Liver (tissue), 9 donors: ENCODE data around the gene RET. TPM values are rescaled to one million over a fixed set of nuclear protein-coding genes. Genes with fewer than 3 reads are reported as not detected.

Source experiments
- DNase-seq: peaks from one replicate; pipeline ENCODE4 v3.0.0-alpha.2; 2017; ENCODE audit warnings: low spot score
- H3K27ac ChIP-seq, 2 donors: one replicate each; pipeline ENCODE4 v1.7.0; 2013; ENCODE audit warnings: inconsistent platforms in 2 of 2, low read length in 2 of 2, control low read depth in 1 of 2, low read depth in 1 of 2, mild to moderate bottlenecking in 1 of 2
- H3K27me3 ChIP-seq, 4 donors: one replicate each; pipeline versions ENCODE4 v1.6.1 to v1.7.0; 2013; ENCODE audit warnings: low read length in 3 of 4, inconsistent platforms in 1 of 4, mild to moderate bottlenecking in 1 of 4, moderate library complexity in 1 of 4; ENCODE audit not compliant: control insufficient read depth in 4 of 4, insufficient read depth in 4 of 4
- H3K36me3 ChIP-seq, 4 donors: one replicate each; pipeline versions ENCODE4 v1.6.1 to v1.7.0; 2013; ENCODE audit warnings: low read length in 3 of 4, mild to moderate bottlenecking in 3 of 4, low read depth in 1 of 4, moderate library complexity in 1 of 4; ENCODE audit not compliant: control insufficient read depth in 4 of 4, insufficient read depth in 3 of 4
- H3K4me1 ChIP-seq, 4 donors: one replicate each; pipeline versions ENCODE4 v1.6.1 to v1.7.0; 2013; ENCODE audit warnings: low read length in 3 of 4, mild to moderate bottlenecking in 3 of 4, moderate library complexity in 1 of 4; ENCODE audit not compliant: control insufficient read depth in 4 of 4, insufficient read depth in 4 of 4
- H3K4me3 ChIP-seq, 3 donors: one replicate each; pipeline versions ENCODE4 v1.6.1 to v1.7.0; 2013; ENCODE audit warnings: low read length in 3 of 3, control low read depth in 1 of 3, low read depth in 1 of 3, mild to moderate bottlenecking in 1 of 3
- H3K9ac ChIP-seq, 2 donors: one replicate each; pipeline ENCODE4 v1.7.0; 2013; ENCODE audit warnings: low read length in 2 of 2, mild to moderate bottlenecking in 2 of 2, moderate library complexity in 2 of 2, control low read depth in 1 of 2, low read depth in 1 of 2
- H3K9me3 ChIP-seq, 4 donors: one replicate each; pipeline versions ENCODE4 v1.6.1 to v1.7.0; 2013; ENCODE audit warnings: low read length in 3 of 4; ENCODE audit not compliant: control insufficient read depth in 4 of 4
- EGR1 ChIP-seq, 2 donors: IDR thresholded peaks; 2 replicates each; pipeline ENCODE4 v1.6.1; 2016 to 2018; ENCODE audit warnings: antibody characterized with exemption in 2 of 2, low read depth in 2 of 2
- FOXA1 ChIP-seq: IDR thresholded peaks from 2 replicates; pipeline ENCODE4 v1.6.1; 2016; ENCODE audit warnings: antibody characterized with exemption
- FOXA2 ChIP-seq: IDR thresholded peaks from 2 replicates; pipeline ENCODE4 v1.6.1; 2016; ENCODE audit warnings: antibody characterized with exemption
- HNF4A ChIP-seq, 2 donors: conservative IDR thresholded peaks; 2 replicates each; pipeline ENCODE4 v1.6.1; 2016; ENCODE audit warnings: antibody characterized with exemption in 2 of 2, mild to moderate bottlenecking in 2 of 2
- HNF4G ChIP-seq: IDR thresholded peaks from 2 replicates; pipeline ENCODE4 v1.6.1; 2016; ENCODE audit warnings: antibody characterized with exemption
- JUND ChIP-seq, 2 donors: IDR thresholded peaks; 2 replicates each; pipeline ENCODE4 v1.6.1; 2016; ENCODE audit warnings: antibody characterized with exemption in 2 of 2
- NR2F2 ChIP-seq: IDR thresholded peaks from 2 replicates; pipeline ENCODE4 v1.6.1; 2016; ENCODE audit warnings: antibody characterized with exemption
- RAD21 ChIP-seq, 2 donors: IDR thresholded peaks; 2 replicates each; pipeline ENCODE4 v1.6.1; 2016; ENCODE audit warnings: antibody characterized with exemption in 2 of 2, mild to moderate bottlenecking in 2 of 2
- REST ChIP-seq: IDR thresholded peaks from 2 replicates; pipeline ENCODE4 v1.6.1; 2016; ENCODE audit warnings: antibody characterized with exemption, mild to moderate bottlenecking
- RXRA ChIP-seq, 2 donors: IDR thresholded peaks; 2 replicates each; pipeline ENCODE4 v1.6.1; 2017 to 2018; ENCODE audit warnings: antibody characterized with exemption in 2 of 2, mild to moderate bottlenecking in 1 of 2
- SP1 ChIP-seq: IDR thresholded peaks from 2 replicates; pipeline ENCODE4 v1.6.1; 2018; ENCODE audit warnings: antibody characterized with exemption, mild to moderate bottlenecking
- TAF1 ChIP-seq: conservative IDR thresholded peaks from 2 replicates; pipeline ENCODE4 v1.6.1; 2016; ENCODE audit warnings: antibody characterized with exemption, mild to moderate bottlenecking
- WGBS: extraction: QIAGEN DNeasy Blood & Tissue Kit; methylation state at CpG from one replicate; pipeline ENCODE4 v1.1.7; 2013; 5-methylcytosine and 5-hydroxymethylcytosine counted together
- polyA plus RNA-seq, 2 donors: library from polyadenylated mRNA; stranded (reverse) in 1 of 2; unstranded in 1 of 2; fragments of 200-250 nt in 1 of 2; fragments of >200 nt in 1 of 2; fragmentation: Nextera tagmentation in 1 of 2; extraction: Ambion mirVana in 1 of 2; gene quantifications; one replicate each; pipeline versions ENCODE4 v1.2.1 to v1.2.3, GENCODE V29; 2013 to 2015
- total RNA-seq, 2 donors: library from RNA; depleted of rRNA; stranded (reverse); fragments of >200 nt; gene quantifications; one replicate each; pipeline ENCODE4 v1.2.3, GENCODE V29; 2014
- TF ChIP-seq, protein P1 (sequence below): fragments of 150-350 bp; IDR thresholded peaks from 2 replicates; pipeline ENCODE4 v1.5.1; 2017; ENCODE audit warnings: improper control_type of control experiment, low read depth, low read length; ENCODE audit not compliant: missing input control
- TF ChIP-seq, protein P2 (sequence below): IDR thresholded peaks from 2 replicates; pipeline ENCODE4 v1.6.1; 2016; ENCODE audit warnings: antibody characterized with exemption
- donor health status: healthy.
- donor health status: healthy.
- donor health status: healthy.
- donor health status: healthy.
- donor health status: healthy.

RET gene
- total and polyA plus RNA-seq, 4 donors = 0.09 to 2.5 (median 0.33) TPM; not detected in 1

- Histone ChIP-seq H3K9ac (no peak overlapping the region), H3K9me3 (no peaks in the 10 kb centered on the region), H3K4me1 (no peaks in the 10 kb centered on the region), H3K36me3 (no peaks in the 10 kb centered on the region), H3K4me3 (no peak overlapping the region), H3K27ac (no peak overlapping the region), H3K27me3 (no peaks in the 10 kb centered on the region)
- 87% methylated on average over 9 of the region's 9 CpGs for WGBS
- TF ChIP-seq FOXA2 = no peak
- no peak for TF ChIP-seq REST
- no peak for TF ChIP-seq JUND (IDR thresholded peaks at IDR 0.05)
- TF ChIP-seq, protein P1, sequence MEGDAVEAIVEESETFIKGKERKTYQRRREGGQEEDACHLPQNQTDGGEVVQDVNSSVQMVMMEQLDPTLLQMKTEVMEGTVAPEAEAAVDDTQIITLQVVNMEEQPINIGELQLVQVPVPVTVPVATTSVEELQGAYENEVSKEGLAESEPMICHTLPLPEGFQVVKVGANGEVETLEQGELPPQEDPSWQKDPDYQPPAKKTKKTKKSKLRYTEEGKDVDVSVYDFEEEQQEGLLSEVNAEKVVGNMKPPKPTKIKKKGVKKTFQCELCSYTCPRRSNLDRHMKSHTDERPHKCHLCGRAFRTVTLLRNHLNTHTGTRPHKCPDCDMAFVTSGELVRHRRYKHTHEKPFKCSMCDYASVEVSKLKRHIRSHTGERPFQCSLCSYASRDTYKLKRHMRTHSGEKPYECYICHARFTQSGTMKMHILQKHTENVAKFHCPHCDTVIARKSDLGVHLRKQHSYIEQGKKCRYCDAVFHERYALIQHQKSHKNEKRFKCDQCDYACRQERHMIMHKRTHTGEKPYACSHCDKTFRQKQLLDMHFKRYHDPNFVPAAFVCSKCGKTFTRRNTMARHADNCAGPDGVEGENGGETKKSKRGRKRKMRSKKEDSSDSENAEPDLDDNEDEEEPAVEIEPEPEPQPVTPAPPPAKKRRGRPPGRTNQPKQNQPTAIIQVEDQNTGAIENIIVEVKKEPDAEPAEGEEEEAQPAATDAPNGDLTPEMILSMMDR = no peak
- TF ChIP-seq FOXA1 = no peak
- DNase-seq = no peak
These were observed 33.5 kb upstream of the RET start for GRCh38 chr10:43043342-43043772.

DNA sequence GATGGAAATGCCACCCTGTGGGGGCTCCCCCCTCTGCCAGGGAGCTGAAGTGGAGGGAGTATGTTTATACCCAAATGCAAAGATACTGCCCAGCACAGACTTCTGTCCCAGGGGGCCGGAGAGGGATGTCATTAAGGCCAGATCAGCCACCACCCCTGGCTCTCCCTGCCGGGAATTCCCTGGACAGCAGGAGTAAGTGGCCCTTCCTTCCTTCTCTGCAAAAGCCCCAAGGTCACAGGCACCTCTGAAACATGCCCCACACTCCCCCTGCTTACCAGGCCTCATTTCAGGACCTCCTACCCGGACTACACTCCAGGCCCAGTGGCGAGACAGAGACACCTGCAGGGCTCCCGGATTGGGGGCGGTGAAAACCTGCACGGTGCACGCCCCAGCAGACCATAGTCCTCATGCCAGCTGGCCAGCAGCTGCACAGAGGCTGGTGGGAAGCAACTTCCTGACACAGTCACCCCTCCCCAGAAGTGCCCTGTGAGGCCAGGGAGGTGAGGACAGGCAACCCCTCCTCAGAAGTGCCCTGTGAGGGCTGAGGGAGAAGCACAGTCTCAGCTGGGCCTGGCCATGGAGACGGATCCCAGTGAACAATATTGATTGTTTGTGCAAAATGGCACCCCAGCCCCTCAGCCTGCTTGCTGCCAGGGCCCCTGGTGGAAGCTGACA is 33.0 kb upstream of the RET start:
- Histone ChIP-seq H3K27ac (no peak overlapping the region), H3K27me3 (no peaks in the 10 kb centered on the region), H3K9ac (no peak overlapping the region), H3K36me3 (no peaks in the 10 kb centered on the region), H3K9me3 (no peaks in the 10 kb centered on the region), H3K4me1 (no peaks in the 10 kb centered on the region), H3K4me3 (no peak overlapping the region)
- no peak for DNase-seq
- TF ChIP-seq SP1 = no peak
- 86% methylated on average over 9 of the region's 9 CpGs for WGBS

GRCh38 chr10:43044448-43044921 is 32.4 kb upstream of the RET start:
- Histone ChIP-seq H3K9ac (no peak overlapping the region), H3K27ac (no peak overlapping the region), H3K36me3 (no peaks in the 10 kb centered on the region), H3K27me3 (no peaks in the 10 kb centered on the region), H3K4me3 (no peak overlapping the region), H3K4me1 (no peaks in the 10 kb centered on the region), H3K9me3 (no peaks in the 10 kb centered on the region)
- DNase-seq = no peak
- 86% methylated on average over 10 of the region's 10 CpGs for WGBS
- TF ChIP-seq REST (no peak), HNF4G (no peak), SP1 (no peak), NR2F2 (no peak), HNF4A (conservative IDR thresholded peaks at IDR 0.05) (no peak), TAF1 (no peak), JUND (IDR thresholded peaks at IDR 0.05) (no peak), RXRA (IDR thresholded peaks at IDR 0.05) (no peak), RAD21 (IDR thresholded peaks at IDR 0.05) (no peak), FOXA1 (no peak), EGR1 (IDR thresholded peaks at IDR 0.05; ENCODE audit: low read depth in 2 of 2) (no peak)
- TF ChIP-seq, protein P1 = no peak
- TF ChIP-seq, protein P2, sequence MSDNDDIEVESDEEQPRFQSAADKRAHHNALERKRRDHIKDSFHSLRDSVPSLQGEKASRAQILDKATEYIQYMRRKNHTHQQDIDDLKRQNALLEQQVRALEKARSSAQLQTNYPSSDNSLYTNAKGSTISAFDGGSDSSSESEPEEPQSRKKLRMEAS = no peak
